Measurements from ENCODE around the gene OSBPL3. TPM values are rescaled to one million over a fixed set of nuclear protein-coding genes. Genes with fewer than 3 reads are reported as not detected.

The OSBPL3 gene
- total RNA-seq, 1 donor from 2014 or later = 59.2 TPM

DNA sequence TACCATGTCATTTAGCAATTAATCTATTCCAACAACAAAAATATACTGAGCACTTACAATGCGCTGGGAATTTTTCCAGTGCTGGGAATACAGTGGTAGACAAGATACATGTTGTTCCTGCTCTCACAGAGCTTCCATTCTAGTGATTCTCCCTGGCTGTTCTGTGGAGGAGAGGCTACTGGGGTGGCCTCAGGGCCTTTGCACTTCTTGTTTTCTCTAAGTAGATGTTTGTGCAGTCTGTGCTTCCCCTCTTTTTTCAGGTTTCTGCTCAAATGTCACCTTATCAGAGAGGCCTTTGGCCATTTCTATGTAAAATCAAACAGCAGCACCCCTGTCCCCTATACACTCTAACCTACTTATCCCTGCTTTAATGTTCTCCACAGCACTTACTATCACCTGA lies 24.7 kb downstream of the OSBPL3 start:
- DNase-seq (ENCODE audit: extremely low spot score in 2 of 2) = no peak
- H3K27me3 ChIP-seq = no peaks in the 10 kb centered on the region
- H3K4me3 ChIP-seq = no peak overlapping the region
- peaks cover 14% of the 10 kb centered on the region for H3K4me1 ChIP-seq
- TF ChIP-seq POLR2AphosphoS5 (IDR thresholded peaks at IDR 0.05; ENCODE audit: insufficient read depth in 1 of 2, low read depth in 1 of 2) = no peak
- TF ChIP-seq, protein P1, sequence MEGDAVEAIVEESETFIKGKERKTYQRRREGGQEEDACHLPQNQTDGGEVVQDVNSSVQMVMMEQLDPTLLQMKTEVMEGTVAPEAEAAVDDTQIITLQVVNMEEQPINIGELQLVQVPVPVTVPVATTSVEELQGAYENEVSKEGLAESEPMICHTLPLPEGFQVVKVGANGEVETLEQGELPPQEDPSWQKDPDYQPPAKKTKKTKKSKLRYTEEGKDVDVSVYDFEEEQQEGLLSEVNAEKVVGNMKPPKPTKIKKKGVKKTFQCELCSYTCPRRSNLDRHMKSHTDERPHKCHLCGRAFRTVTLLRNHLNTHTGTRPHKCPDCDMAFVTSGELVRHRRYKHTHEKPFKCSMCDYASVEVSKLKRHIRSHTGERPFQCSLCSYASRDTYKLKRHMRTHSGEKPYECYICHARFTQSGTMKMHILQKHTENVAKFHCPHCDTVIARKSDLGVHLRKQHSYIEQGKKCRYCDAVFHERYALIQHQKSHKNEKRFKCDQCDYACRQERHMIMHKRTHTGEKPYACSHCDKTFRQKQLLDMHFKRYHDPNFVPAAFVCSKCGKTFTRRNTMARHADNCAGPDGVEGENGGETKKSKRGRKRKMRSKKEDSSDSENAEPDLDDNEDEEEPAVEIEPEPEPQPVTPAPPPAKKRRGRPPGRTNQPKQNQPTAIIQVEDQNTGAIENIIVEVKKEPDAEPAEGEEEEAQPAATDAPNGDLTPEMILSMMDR (IDR thresholded peaks at IDR 0.05) = no peak
- TF ChIP-seq POLR2A (IDR thresholded peaks at IDR 0.05) = no peak
- H3K36me3 ChIP-seq = no peaks in the 10 kb centered on the region
- intact Hi-C loops (cut with DNase I) = no loop called here
- no peaks in the 10 kb centered on the region for H3K9me3 ChIP-seq
- H3K27ac ChIP-seq = no peak overlapping the region

DNA sequence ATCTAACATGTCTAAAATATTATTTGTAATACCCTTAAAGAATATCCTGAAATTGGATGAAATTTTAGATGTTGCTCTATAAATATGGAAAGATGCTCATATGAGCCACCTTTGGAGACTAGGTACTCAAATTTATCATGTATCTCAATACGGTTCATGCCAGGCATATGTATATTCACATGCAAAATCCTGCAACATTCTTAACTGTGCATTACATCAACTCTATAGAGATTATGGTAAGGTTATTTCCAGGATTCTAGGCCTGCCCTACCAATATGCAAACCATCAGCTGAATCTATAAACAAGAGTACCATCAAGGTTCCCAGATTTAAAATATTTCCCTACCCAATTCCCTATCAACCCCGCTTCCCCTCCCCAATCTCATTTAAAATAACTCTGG lies 27.5 kb downstream of the OSBPL3 start:
- Histone ChIP-seq H3K36me3 (no peaks in the 10 kb centered on the region), H3K27me3 (no peaks in the 10 kb centered on the region), H3K9me3 (no peaks in the 10 kb centered on the region), H3K27ac (no peak overlapping the region), H3K4me1 (peaks cover 17% of the 10 kb centered on the region), H3K4me3 (no peak overlapping the region)
- intact Hi-C loops (cut with DNase I) = no loop called here
- TF ChIP-seq, protein P1 (IDR thresholded peaks at IDR 0.05) = no peak
- TF ChIP-seq POLR2A (IDR thresholded peaks at IDR 0.05) = no peak
- no peak for TF ChIP-seq POLR2AphosphoS5 (IDR thresholded peaks at IDR 0.05; ENCODE audit: insufficient read depth in 1 of 2, low read depth in 1 of 2)
- no peak for DNase-seq (ENCODE audit: extremely low spot score in 2 of 2)

DNA sequence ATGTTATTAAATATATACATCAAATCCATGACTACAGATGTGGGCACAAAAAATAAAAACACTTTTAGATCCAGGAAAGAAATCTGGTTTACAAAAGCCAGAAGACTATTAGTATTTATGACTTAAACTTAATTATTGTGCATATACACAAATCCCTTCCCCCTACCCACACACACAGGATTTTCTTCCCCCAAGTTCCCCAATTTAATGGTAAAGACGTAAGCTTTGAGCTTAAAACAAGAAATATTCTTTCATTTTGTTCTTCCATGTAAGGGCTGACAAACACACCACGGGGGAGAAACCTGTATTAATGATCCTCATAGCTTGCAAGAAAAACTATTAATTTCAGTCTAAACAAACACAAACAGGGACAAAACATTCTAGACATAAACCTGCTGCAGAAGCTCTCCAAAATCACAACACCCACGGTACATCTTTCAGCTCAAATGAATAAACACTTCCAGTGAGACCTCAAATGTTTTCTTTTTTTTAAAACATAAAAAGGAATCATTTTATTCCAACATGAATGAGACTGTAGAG lies 28.5 kb downstream of the OSBPL3 start:
- no peak overlapping the region for H3K27ac ChIP-seq
- H3K9me3 ChIP-seq = no peaks in the 10 kb centered on the region
- H3K36me3 ChIP-seq = no peaks in the 10 kb centered on the region
- intact Hi-C loops (cut with DNase I) = no loop called here
- no peak overlapping the region for H3K4me3 ChIP-seq
- H3K4me1 ChIP-seq = peaks cover 17% of the 10 kb centered on the region
- no peaks in the 10 kb centered on the region for H3K27me3 ChIP-seq
- DNase-seq (ENCODE audit: extremely low spot score in 2 of 2) = no peak
- TF ChIP-seq, protein P1 (IDR thresholded peaks at IDR 0.05) = no peak
- no peak for TF ChIP-seq POLR2AphosphoS5 (IDR thresholded peaks at IDR 0.05; ENCODE audit: insufficient read depth in 1 of 2, low read depth in 1 of 2)
- no peak for TF ChIP-seq POLR2A (IDR thresholded peaks at IDR 0.05)

DNA sequence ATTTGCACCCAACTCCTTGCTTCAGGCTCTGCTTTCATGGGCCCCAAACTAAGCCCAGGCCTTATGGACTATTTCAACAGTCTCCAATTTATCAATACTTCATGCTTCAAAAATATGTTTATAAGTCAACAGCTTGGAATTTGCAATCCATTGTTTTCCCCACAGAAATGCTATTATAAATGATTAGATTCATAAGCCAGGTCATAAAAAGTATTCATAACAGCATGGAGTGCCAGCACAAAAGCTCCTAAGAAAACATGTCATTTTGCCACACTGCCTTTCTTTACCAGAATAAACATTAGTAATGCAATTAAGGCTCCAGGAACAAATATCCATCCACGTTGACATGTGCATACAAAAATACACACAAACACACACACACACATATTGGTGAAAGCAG lies 30.1 kb downstream of the OSBPL3 start:
- peaks cover 17% of the 10 kb centered on the region for H3K4me1 ChIP-seq
- no peaks in the 10 kb centered on the region for H3K36me3 ChIP-seq
- intact Hi-C loops (cut with DNase I) = no loop called here

DNA sequence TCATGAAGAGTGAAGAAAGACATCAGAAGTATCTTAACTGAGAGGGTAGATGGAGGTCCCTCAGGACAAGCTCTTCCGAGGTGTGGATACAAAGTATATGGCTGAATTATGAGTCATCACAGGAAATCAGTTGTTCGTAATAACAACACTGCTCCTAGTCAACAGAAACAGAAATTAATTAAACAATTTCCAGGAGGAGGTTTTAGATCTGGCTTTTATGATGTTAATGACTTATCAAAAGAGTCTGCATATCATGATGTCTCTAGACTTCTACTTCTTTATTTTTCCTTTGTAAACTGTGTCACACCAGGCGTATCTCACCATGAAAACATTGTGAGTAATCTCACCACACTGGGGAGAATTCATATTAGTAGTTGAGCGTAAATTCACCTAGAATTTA lies 31.2 kb downstream of the OSBPL3 start:
- no peak for TF ChIP-seq POLR2A (IDR thresholded peaks at IDR 0.05)
- TF ChIP-seq, protein P1 (IDR thresholded peaks at IDR 0.05) = no peak
- no peak for TF ChIP-seq POLR2AphosphoS5 (IDR thresholded peaks at IDR 0.05; ENCODE audit: insufficient read depth in 1 of 2, low read depth in 1 of 2)
- peaks cover 17% of the 10 kb centered on the region for H3K4me1 ChIP-seq
- intact Hi-C loops (cut with DNase I) = no loop called here
- no peaks in the 10 kb centered on the region for H3K36me3 ChIP-seq
- DNase-seq (ENCODE audit: extremely low spot score in 2 of 2) = no peak
- H3K27ac ChIP-seq = no peak overlapping the region
- no peak overlapping the region for H3K4me3 ChIP-seq
- no peaks in the 10 kb centered on the region for H3K27me3 ChIP-seq
- H3K9me3 ChIP-seq = no peaks in the 10 kb centered on the region

More for the DNA sequence above, 30.1 kb downstream of the OSBPL3 start:
- H3K9me3 ChIP-seq = no peaks in the 10 kb centered on the region
- no peaks in the 10 kb centered on the region for H3K27me3 ChIP-seq
- DNase-seq (ENCODE audit: extremely low spot score in 2 of 2) = no peak
- no peak overlapping the region for H3K4me3 ChIP-seq
- H3K27ac ChIP-seq = no peak overlapping the region
- TF ChIP-seq POLR2A (IDR thresholded peaks at IDR 0.05) (no peak), POLR2AphosphoS5 (IDR thresholded peaks at IDR 0.05; ENCODE audit: insufficient read depth in 1 of 2, low read depth in 1 of 2) (no peak)
- TF ChIP-seq, protein P1 (IDR thresholded peaks at IDR 0.05) = no peak
